ENCODE results near the gene ELOF1.

DNA sequence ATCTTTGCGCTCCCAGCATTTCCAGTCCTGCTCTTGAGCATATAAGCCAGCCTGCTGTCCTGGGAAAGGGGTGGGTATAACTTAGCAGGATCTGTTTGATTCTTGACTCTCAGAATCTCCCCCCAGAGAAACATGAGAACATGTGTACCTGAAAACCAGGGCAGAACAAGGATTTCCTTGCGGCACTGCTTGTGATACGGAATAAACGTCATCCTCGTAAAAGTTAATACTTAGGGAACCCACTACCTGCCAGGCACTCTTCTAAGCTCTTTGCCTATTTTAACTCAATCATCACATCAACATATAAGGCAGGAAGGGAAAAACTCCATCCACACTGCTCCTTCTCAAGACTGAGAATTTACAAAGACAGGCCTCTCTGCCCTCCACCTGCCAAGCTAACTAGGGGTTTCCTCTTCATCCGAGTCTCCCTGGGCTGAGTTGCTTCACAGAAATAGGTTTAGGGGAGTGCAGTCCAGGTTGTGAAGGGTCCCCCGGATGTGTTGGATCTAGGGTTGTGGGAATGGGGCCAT, 54.5 kb downstream of the ELOF1 start:
- TF ChIP-seq, protein P1, sequence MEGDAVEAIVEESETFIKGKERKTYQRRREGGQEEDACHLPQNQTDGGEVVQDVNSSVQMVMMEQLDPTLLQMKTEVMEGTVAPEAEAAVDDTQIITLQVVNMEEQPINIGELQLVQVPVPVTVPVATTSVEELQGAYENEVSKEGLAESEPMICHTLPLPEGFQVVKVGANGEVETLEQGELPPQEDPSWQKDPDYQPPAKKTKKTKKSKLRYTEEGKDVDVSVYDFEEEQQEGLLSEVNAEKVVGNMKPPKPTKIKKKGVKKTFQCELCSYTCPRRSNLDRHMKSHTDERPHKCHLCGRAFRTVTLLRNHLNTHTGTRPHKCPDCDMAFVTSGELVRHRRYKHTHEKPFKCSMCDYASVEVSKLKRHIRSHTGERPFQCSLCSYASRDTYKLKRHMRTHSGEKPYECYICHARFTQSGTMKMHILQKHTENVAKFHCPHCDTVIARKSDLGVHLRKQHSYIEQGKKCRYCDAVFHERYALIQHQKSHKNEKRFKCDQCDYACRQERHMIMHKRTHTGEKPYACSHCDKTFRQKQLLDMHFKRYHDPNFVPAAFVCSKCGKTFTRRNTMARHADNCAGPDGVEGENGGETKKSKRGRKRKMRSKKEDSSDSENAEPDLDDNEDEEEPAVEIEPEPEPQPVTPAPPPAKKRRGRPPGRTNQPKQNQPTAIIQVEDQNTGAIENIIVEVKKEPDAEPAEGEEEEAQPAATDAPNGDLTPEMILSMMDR (conservative IDR thresholded peaks at IDR 0.05; ENCODE audit: low read depth, low read length): no peak
- no peak for TF ChIP-seq EZH2phosphoT487 (IDR thresholded peaks at IDR 0.05; ENCODE audit: borderline replicate concordance, low read length)
- no peak for TF ChIP-seq EZH2 (IDR thresholded peaks at IDR 0.05; ENCODE audit: low read length, unreplicated experiment)

All from PC-3 (cell line).